HCT116 (cell line): ENCODE measurements around the gene RETREG1. TPM values are rescaled to one million over a fixed set of nuclear protein-coding genes. Genes with fewer than 3 reads are reported as not detected.

ENCODE experiments used
- ATAC-seq: fragments of 200-7000 bp; cut with Tn5 transposase; 2 replicates; pipeline ENCODE4 v1.9.1; 2020; ENCODE audit warnings: mild to moderate bottlenecking, moderate library complexity
- BruUV-seq: library from RNA; stranded (reverse); fragments of 400-500 nt; replicated peaks from 2 replicates; lab custom pipeline; 2021; lab: Mats Ljungman, UMichigan
- CTCF ChIA-PET: fragments of 300-600 bp; sonication (Branson Sonifier 250); formaldehyde crosslinking; loops from one replicate; lab custom pipeline; 2021; ENCODE audit warnings: antibody characterized with exemption; lab: Charles Lee
- POLR2A ChIA-PET: fragments of 300-600, 350-600 bp; sonication (Branson Sonifier 250); formaldehyde crosslinking; loops from one replicate; lab custom pipeline; 2021; ENCODE audit warnings: antibody characterized with exemption; lab: Charles Lee
- RAD21 ChIA-PET, 2 experiments: fragments of 300-600 bp; sonication (Branson Sonifier 250); formaldehyde crosslinking; loops; one replicate each; lab custom pipeline; 2023; ENCODE audit warnings: low total read pairs in 2 of 2; ENCODE audit not compliant: uncharacterized antibody in 2 of 2, unreplicated experiment in 2 of 2, low non-redundant PET in 1 of 2; lab: Charles Lee
- DNase-seq: peaks from one replicate; pipeline ENCODE4 v3.0.0-alpha.2; 2010; ENCODE audit warnings: low read depth, low spot score
- H2AFZ ChIP-seq: fragments of 200-600 bp; shearing (Covaris generic), sonication (generic); 2 replicates; pipeline ENCODE4 v1.6.1; 2017; ENCODE audit warnings: low read depth, mixed run types, mixed read lengths, antibody characterized with exemption, low read length; ENCODE audit not compliant: poor library complexity, severe bottlenecking
- H3K27ac ChIP-seq: 2 replicates; pipeline ENCODE4 v1.5.1; 2012; ENCODE audit warnings: low read depth, low read length
- H3K27me3 ChIP-seq: fragments of 200-600 bp; sonication (generic); 2 replicates; pipeline ENCODE4 v1.6.1; 2016; ENCODE audit warnings: mixed run types, low read length, mixed read lengths; ENCODE audit not compliant: insufficient read depth
- H3K36me3 ChIP-seq, 2 experiments: fragments of 200-500 bp in 1 of 2; fragments of 200-600 bp in 1 of 2; sonication (Bioruptor generic) in 1 of 2; sonication (generic) in 1 of 2; 2 replicates each; pipeline versions ENCODE4 v1.5.1 to v1.6.1; 2014 to 2016; ENCODE audit warnings: low read length in 2 of 2, inconsistent platforms in 1 of 2, mixed read lengths in 1 of 2, mixed run types in 1 of 2; ENCODE audit not compliant: insufficient read depth in 2 of 2, control insufficient read depth in 1 of 2
- H3K4me1 ChIP-seq, 2 experiments: fragments of 200-600 bp in 1 of 2; sonication (generic) in 1 of 2; 2 replicates each; pipeline versions ENCODE4 v1.5.1 to v1.6.1; 2012 to 2017; ENCODE audit warnings: low read length in 2 of 2, inconsistent platforms in 1 of 2, mild to moderate bottlenecking in 1 of 2, mixed read lengths in 1 of 2, mixed run types in 1 of 2, moderate library complexity in 1 of 2; ENCODE audit not compliant: insufficient read depth in 2 of 2, control insufficient read depth in 1 of 2
- H3K4me2 ChIP-seq: fragments of 200-600 bp; sonication (generic); 2 replicates; pipeline ENCODE4 v1.6.1; 2017; ENCODE audit warnings: mixed run types, low read length, mixed read lengths
- H3K4me3 ChIP-seq, 2 experiments: fragments of 200-600 bp in 1 of 2; sonication (generic) in 1 of 2; replicated peaks in 1 of 2; 2 replicates each; pipeline ENCODE4 v1.5.1; 2011 to 2016; ENCODE audit warnings: low read length in 2 of 2, control low read depth in 1 of 2, low read depth in 1 of 2, mild to moderate bottlenecking in 1 of 2, mixed read lengths in 1 of 2, mixed run types in 1 of 2
- H3K79me2 ChIP-seq: fragments of 200-600 bp; sonication (generic); 2 replicates; pipeline ENCODE4 v1.6.1; 2017; ENCODE audit warnings: mild to moderate bottlenecking, mixed run types, low read length, moderate library complexity, mixed read lengths; ENCODE audit not compliant: insufficient read depth
- H3K9ac ChIP-seq: fragments of 200-600 bp; sonication (generic); 2 replicates; pipeline ENCODE4 v1.6.1; 2016; ENCODE audit warnings: low read length, mixed read lengths
- H3K9me2 ChIP-seq: fragments of 200-600 bp; sonication (generic), shearing (Covaris generic); 2 replicates; pipeline ENCODE4 v1.6.1; 2017; ENCODE audit warnings: mixed run types, mild to moderate bottlenecking, moderate library complexity; ENCODE audit not compliant: insufficient read depth
- H3K9me3 ChIP-seq, 2 experiments: fragments of 200-500 bp in 1 of 2; fragments of 200-600 bp in 1 of 2; sonication (Bioruptor generic) in 1 of 2; sonication (generic) in 1 of 2; 2 replicates each; pipeline ENCODE4 v1.6.1; 2014 to 2017; ENCODE audit warnings: low read length in 2 of 2, mixed read lengths in 2 of 2, inconsistent platforms in 1 of 2, low read depth in 1 of 2, mild to moderate bottlenecking in 1 of 2, mixed run types in 1 of 2, moderate library complexity in 1 of 2; ENCODE audit not compliant: control insufficient read depth in 1 of 2, insufficient read depth in 1 of 2
- H4K20me1 ChIP-seq: fragments of 200-600 bp; sonication (generic), shearing (Covaris generic); 2 replicates; pipeline ENCODE4 v1.6.1; 2017; ENCODE audit warnings: mixed run types, mild to moderate bottlenecking, moderate library complexity; ENCODE audit not compliant: insufficient read depth
- ATF3 ChIP-seq: IDR thresholded peaks from 2 replicates; pipeline ENCODE4 v1.6.1; 2012
- CBX3 ChIP-seq: IDR thresholded peaks from 2 replicates; pipeline ENCODE4 v1.6.1; 2012; ENCODE audit warnings: low read depth
- CEBPB ChIP-seq: IDR thresholded peaks from 2 replicates; pipeline ENCODE4 v1.6.1; 2012; ENCODE audit warnings: low read depth
- CTCF ChIP-seq, 3 experiments: fragments of 200-600 bp in 1 of 3; sonication (generic) in 1 of 3; IDR thresholded peaks in 2 of 3; conservative IDR thresholded peaks in 1 of 3; 2 replicates each; pipeline ENCODE4 v1.5.1; 2012 to 2017; ENCODE audit warnings: low read depth in 2 of 3, low read length in 2 of 3, antibody characterized with exemption in 1 of 3, borderline replicate concordance in 1 of 3, control low read depth in 1 of 3, mild to moderate bottlenecking in 1 of 3, mixed read lengths in 1 of 3, mixed run types in 1 of 3, moderate library complexity in 1 of 3; ENCODE audit not compliant: insufficient read depth in 1 of 3
- EGR1 ChIP-seq: IDR thresholded peaks from 2 replicates; pipeline ENCODE4 v1.6.1; 2012; ENCODE audit warnings: low read depth
- EZH2phosphoT487 ChIP-seq: fragments of 200-600 bp; IDR thresholded peaks from 2 replicates; pipeline ENCODE4 v1.6.1; 2018; ENCODE audit warnings: antibody characterized with exemption, borderline replicate concordance
- FOSL1 ChIP-seq: IDR thresholded peaks from 2 replicates; pipeline ENCODE4 v1.6.1; 2012; ENCODE audit warnings: low read depth
- JUND ChIP-seq: IDR thresholded peaks from 2 replicates; pipeline ENCODE4 v1.6.1; 2012
- MAX ChIP-seq: IDR thresholded peaks from 2 replicates; pipeline ENCODE4 v1.6.1; 2012
- POLR2A ChIP-seq: IDR thresholded peaks from 2 replicates; pipeline ENCODE4 v1.7.0; 2011; ENCODE audit warnings: borderline replicate concordance; ENCODE audit not compliant: insufficient read depth, insufficient read length; ENCODE audit errors: extremely low read depth
- POLR2AphosphoS5 ChIP-seq: IDR thresholded peaks from 2 replicates; pipeline ENCODE4 v1.6.1; 2011; ENCODE audit warnings: mild to moderate bottlenecking, low read depth, low read length, moderate library complexity
- RAD21 ChIP-seq: IDR thresholded peaks from 2 replicates; pipeline ENCODE4 v1.6.1; 2012; ENCODE audit warnings: low read depth, mild to moderate bottlenecking
- REST ChIP-seq: IDR thresholded peaks from 2 replicates; pipeline ENCODE4 v1.6.1; 2012; ENCODE audit warnings: low read depth
- SIN3A ChIP-seq: IDR thresholded peaks from 2 replicates; pipeline ENCODE4 v1.6.1; 2012; ENCODE audit warnings: low read depth
- SP1 ChIP-seq: IDR thresholded peaks from 2 replicates; pipeline ENCODE4 v1.6.1; 2012; ENCODE audit warnings: low read depth
- SRF ChIP-seq: IDR thresholded peaks from 2 replicates; pipeline ENCODE4 v1.6.1; 2012; ENCODE audit warnings: low read depth
- TCF7L2 ChIP-seq: IDR thresholded peaks from 2 replicates; pipeline ENCODE4 v1.7.0; 2011; ENCODE audit warnings: borderline replicate concordance, inconsistent platforms; ENCODE audit not compliant: insufficient read depth, insufficient read length; ENCODE audit errors: extremely low read depth
- YY1 ChIP-seq: IDR thresholded peaks from 2 replicates; pipeline ENCODE4 v1.6.1; 2011; ENCODE audit warnings: low read length, low read depth, moderate library complexity, mild to moderate bottlenecking; ENCODE audit not compliant: insufficient replicate concordance; ENCODE audit errors: extremely low read depth
- ZBTB33 ChIP-seq: IDR thresholded peaks from 2 replicates; pipeline ENCODE4 v1.6.1; 2011; ENCODE audit warnings: mild to moderate bottlenecking, low read length, moderate library complexity; ENCODE audit not compliant: insufficient replicate concordance; ENCODE audit errors: extremely low read depth
- ZFX ChIP-seq: fragments of 450-650 bp; IDR thresholded peaks from 2 replicates; pipeline ENCODE4 v1.6.1; 2017
- intact Hi-C: fragments of 100-400 bp; cut with micrococcal nuclease; formaldehyde crosslinking; loops from 2 replicates; pipeline ENCODE4 v1.10.0; 2022
- total RNA-seq: library from RNA; stranded (reverse); gene quantifications from one replicate; pipeline ENCODE4 v1.2.1, GENCODE V29; 2021; ENCODE audit not compliant: unreplicated experiment

Gene RETREG1
- total RNA-seq, 1 experiment from 2014 or later, result 6.0 TPM

- POLR2A ChIA-PET, result no interaction called here
- DNase-seq (no peak), ATAC-seq (no peak)
- Histone ChIP-seq H3K4me1 (peaks cover 12 to 22% of the 10 kb centered on the region in 2 experiments), H2AFZ (no peak overlapping the region), H3K4me3 (no peak overlapping the region), H3K27me3 (no peaks in the 10 kb centered on the region), H3K4me2 (peak overlapping the region; percentile 83; the same call in 1 of the 2 replicates), H3K9me3 (no peaks in the 10 kb centered on the region), H3K9me2 (no peaks in the 10 kb centered on the region), H3K27ac (no peak overlapping the region), H4K20me1 (no peaks in the 10 kb centered on the region), H3K9ac (no peak overlapping the region), H3K36me3 (no peaks in the 10 kb centered on the region), H3K79me2 (no peaks in the 10 kb centered on the region)
- CTCF ChIA-PET, result no interaction called here
- intact Hi-C loops, result no loop called here
- RAD21 ChIA-PET, result no interaction called here
- no TSS peak for BruUV-seq
- no peak for TF ChIP-seq RAD21
- no peak for TF ChIP-seq EGR1
- TF ChIP-seq POLR2AphosphoS5, result no peak
- TF ChIP-seq EZH2phosphoT487, result no peak
- TF ChIP-seq CTCF (IDR thresholded peaks at IDR 0.05 in 2 of 3, conservative IDR thresholded peaks at IDR 0.05 in 1 of 3; ENCODE audit: borderline replicate concordance in 1 of 3, insufficient read depth in 1 of 3, low read depth in 2 of 3, low read length in 2 of 3), result no peak
- TF ChIP-seq SP1, result no peak
- no peak for TF ChIP-seq SIN3A
- TF ChIP-seq TCF7L2, result no peak
- no peak for TF ChIP-seq JUND
- no peak for TF ChIP-seq ZFX
- TF ChIP-seq CEBPB, result no peak
- no peak for TF ChIP-seq POLR2A
- no peak for TF ChIP-seq SRF
- no peak for TF ChIP-seq YY1
- TF ChIP-seq ATF3, result no peak
- TF ChIP-seq ZBTB33, result no peak
- no peak for TF ChIP-seq REST
- no peak for TF ChIP-seq FOSL1
- no peak for TF ChIP-seq MAX
- no peak for TF ChIP-seq CBX3
Measured at GRCh38 chr5:16507716-16508115, 109.1 kb downstream of the RETREG1 start.
